ENCODE results near the gene ACCSL.

Gene ACCSL

DNA sequence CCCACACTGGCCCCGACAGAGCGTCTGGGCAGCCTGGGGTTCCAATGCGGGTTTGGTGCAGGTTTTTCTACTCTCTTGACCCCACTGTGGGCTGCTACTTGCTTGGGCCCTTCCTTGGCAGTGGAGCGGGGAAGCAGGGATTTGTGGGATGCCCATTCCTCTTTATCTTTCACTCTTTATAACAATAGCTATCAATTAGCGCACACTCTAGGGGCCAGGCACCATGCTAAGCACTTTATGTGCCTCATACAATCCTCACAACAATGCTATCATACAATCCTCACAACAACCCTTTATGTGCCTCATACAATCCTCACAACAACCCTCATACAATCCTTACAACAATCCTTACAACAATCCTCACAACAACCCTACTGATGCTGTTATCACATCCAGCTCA lies 31.0 kb downstream of the ACCSL start:
- in situ Hi-C loops (cut with HindIII; ENCODE audit: low sequenced_read_pairs), result no loop called here
- TF ChIP-seq, protein P1, sequence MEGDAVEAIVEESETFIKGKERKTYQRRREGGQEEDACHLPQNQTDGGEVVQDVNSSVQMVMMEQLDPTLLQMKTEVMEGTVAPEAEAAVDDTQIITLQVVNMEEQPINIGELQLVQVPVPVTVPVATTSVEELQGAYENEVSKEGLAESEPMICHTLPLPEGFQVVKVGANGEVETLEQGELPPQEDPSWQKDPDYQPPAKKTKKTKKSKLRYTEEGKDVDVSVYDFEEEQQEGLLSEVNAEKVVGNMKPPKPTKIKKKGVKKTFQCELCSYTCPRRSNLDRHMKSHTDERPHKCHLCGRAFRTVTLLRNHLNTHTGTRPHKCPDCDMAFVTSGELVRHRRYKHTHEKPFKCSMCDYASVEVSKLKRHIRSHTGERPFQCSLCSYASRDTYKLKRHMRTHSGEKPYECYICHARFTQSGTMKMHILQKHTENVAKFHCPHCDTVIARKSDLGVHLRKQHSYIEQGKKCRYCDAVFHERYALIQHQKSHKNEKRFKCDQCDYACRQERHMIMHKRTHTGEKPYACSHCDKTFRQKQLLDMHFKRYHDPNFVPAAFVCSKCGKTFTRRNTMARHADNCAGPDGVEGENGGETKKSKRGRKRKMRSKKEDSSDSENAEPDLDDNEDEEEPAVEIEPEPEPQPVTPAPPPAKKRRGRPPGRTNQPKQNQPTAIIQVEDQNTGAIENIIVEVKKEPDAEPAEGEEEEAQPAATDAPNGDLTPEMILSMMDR (IDR thresholded peaks at IDR 0.05; ENCODE audit: low read depth, low read length, missing control alignments), result no peak

DNA sequence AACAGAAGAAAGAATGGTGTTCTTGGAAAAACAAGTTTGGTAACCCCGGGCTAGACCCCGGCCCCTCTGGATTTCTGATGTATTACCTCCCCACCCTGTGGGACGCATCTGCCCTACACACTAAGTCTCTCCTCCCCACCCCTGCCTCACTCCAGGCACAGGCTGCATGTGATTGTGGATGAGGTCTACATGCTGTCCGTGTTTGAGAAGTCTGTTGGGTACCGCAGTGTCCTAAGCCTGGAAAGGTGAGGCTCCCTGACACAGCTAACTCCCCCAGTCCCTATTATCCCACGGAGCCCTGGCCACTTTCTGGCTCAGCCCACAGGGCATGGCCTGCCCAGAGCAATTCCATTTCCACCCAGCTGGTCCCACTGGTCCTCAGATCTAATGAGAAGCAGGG lies 31.6 kb downstream of the ACCSL start:
- no peak overlapping the region for H3K4me3 ChIP-seq (ENCODE audit: low read depth, low read length)
- in situ Hi-C loops (cut with HindIII; ENCODE audit: low sequenced_read_pairs), result no loop called here
- TF ChIP-seq, protein P1 (IDR thresholded peaks at IDR 0.05; ENCODE audit: low read depth, low read length, missing control alignments), result no peak
- no peak for DNase-seq (ENCODE audit: low read depth)

More for the DNA sequence above, 31.0 kb downstream of the ACCSL start:
- DNase-seq (ENCODE audit: low read depth), result no peak
- H3K4me3 ChIP-seq (ENCODE audit: low read depth, low read length), result no peak overlapping the region

DNA sequence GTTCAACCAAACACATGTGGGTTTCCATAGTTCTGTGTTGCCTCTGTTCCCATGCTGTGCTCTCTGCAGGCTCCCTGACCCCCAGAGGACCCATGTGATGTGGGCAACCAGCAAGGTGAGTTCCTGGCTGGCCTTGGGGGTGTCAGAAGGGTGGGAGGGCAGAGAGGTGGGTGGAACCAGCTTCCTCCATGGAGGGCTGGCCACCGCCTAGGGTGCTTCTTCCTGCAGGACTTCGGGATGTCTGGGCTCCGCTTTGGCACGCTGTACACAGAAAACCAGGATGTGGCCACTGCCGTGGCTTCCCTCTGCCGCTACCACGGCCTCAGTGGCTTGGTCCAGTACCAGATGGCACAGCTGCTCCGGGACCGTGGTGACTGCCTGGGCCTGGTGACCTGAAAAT lies 33.2 kb downstream of the ACCSL start:
- DNase-seq (ENCODE audit: low read depth), result no peak
- H3K4me3 ChIP-seq (ENCODE audit: low read depth, low read length), result no peak overlapping the region
- TF ChIP-seq, protein P1 (IDR thresholded peaks at IDR 0.05; ENCODE audit: low read depth, low read length, missing control alignments), result no peak
- in situ Hi-C loops (cut with HindIII; ENCODE audit: low sequenced_read_pairs), result no loop called here

DNA sequence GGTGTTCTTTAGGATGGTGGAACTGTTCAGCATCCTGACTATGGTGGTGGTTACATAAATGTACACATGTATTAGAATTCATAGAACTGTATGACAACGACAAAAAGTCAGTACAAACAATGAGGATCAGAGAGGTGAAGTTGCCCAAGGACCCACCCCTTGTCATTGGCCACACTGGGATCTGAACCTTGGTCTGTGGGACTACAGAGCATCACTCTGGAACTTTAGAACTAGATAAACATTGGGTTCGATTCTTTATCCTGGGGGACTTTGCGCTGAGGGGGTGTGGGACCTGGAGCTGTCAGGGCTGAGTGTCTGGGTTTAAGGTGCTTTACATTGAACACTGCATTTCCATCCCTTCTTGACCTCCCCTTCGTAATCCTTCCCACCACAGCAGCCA lies 34.9 kb downstream of the ACCSL start:
- in situ Hi-C loops (cut with HindIII; ENCODE audit: low sequenced_read_pairs), result no loop called here
- H3K4me3 ChIP-seq (ENCODE audit: low read depth, low read length), result no peak overlapping the region
- no peak for DNase-seq (ENCODE audit: low read depth)
- TF ChIP-seq, protein P1 (IDR thresholded peaks at IDR 0.05; ENCODE audit: low read depth, low read length, missing control alignments), result no peak

DNA sequence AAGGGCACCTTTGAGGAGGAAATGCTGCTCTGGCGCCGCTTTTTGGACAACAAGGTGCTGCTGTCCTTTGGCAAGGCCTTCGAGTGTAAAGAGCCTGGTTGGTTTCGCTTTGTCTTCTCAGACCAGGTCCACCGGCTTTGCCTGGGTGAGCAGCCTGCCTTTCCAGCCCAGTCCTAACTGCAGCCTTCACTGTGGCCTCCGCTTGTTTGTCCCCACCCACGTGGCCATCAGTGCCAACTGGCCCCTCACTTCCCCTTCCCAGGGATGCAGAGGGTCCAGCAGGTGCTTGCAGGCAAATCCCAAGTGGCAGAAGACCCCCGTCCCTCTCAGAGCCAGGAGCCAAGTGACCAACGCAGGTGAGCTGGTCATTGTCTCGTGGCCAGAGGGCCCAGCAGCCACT lies 35.7 kb downstream of the ACCSL start:
- TF ChIP-seq, protein P1 (IDR thresholded peaks at IDR 0.05; ENCODE audit: low read depth, low read length, missing control alignments), result no peak
- no peak overlapping the region for H3K4me3 ChIP-seq (ENCODE audit: low read depth, low read length)
- in situ Hi-C loops (cut with HindIII; ENCODE audit: low sequenced_read_pairs), result no loop called here
- no peak for DNase-seq (ENCODE audit: low read depth)

DNA sequence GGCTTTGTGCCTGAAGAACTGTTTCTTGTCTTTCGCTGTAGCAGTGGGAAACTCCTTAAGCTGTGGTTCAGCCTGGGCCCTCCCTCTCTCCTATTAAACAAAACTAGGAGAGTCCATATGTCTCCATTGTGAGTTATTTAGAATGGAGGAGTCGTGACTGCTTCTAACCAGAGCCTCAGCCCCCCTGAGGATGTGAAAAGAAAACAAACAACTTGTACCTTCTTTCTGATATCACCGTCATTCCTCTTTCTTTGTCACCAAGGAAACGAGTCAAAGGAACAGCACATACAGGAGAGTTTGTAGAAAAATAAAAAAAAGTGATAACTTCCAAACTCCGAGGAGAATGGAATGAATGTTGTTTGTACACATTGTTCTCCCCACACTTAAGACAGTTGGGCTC lies 36.1 kb downstream of the ACCSL start:
- TF ChIP-seq, protein P1 (IDR thresholded peaks at IDR 0.05; ENCODE audit: low read depth, low read length, missing control alignments), result no peak
- in situ Hi-C loops (cut with HindIII; ENCODE audit: low sequenced_read_pairs), result no loop called here
- H3K4me3 ChIP-seq (ENCODE audit: low read depth, low read length), result no peak overlapping the region
- DNase-seq (ENCODE audit: low read depth), result no peak

DNA sequence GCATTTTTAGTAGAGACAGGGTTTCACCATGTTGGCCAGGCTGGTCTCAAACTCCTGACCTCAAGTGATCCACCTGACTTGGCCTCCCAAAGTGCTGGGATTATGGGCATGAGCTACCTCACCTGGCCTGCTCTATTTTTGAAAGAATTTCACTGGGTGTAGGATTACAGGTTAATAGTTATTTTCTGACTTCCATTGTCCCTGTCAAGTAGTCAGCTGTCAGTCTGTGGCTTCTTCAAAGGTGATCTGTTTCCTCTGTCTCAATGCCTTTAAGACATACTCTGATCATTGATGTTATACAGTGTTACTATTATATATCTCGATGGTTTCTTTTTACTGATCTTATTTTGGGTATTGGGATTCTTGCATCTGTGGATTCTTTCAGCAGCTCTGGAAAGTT lies 37.5 kb downstream of the ACCSL start:
- no peak for DNase-seq (ENCODE audit: low read depth)
- in situ Hi-C loops (cut with HindIII; ENCODE audit: low sequenced_read_pairs), result no loop called here
- TF ChIP-seq, protein P1 (IDR thresholded peaks at IDR 0.05; ENCODE audit: low read depth, low read length, missing control alignments), result no peak
- H3K4me3 ChIP-seq (ENCODE audit: low read depth, low read length), result no peak overlapping the region
